Breast epithelium (tissue), 4 donors: ENCODE results near the gene LARP4. TPM values are rescaled to one million over a fixed set of nuclear protein-coding genes. Genes with fewer than 3 reads are reported as not detected.

Experiments
- DNase-seq, 2 donors: peaks; one replicate each; pipeline ENCODE4 v3.0.0-alpha.2; 2019; ENCODE audit warnings: low spot score in 2 of 2
- H3K27ac ChIP-seq, 2 donors: fragments of 200-600 bp; sonication (generic) in 1 of 2; one replicate each; pipeline ENCODE4 v1.5.1; 2016 to 2019; ENCODE audit warnings: mild to moderate bottlenecking in 1 of 2
- H3K27me3 ChIP-seq, 2 donors: fragments of 200-600 bp; sonication (generic) in 1 of 2; one replicate each; pipeline versions ENCODE4 v1.5.1 to v1.6.0; 2017 to 2019; ENCODE audit warnings: control low read depth in 1 of 2, mild to moderate bottlenecking in 1 of 2
- H3K36me3 ChIP-seq: fragments of 200-600 bp; one replicate; pipeline ENCODE4 v1.5.1; 2019
- H3K4me1 ChIP-seq, 2 donors: fragments of 200-600 bp; sonication (generic); one replicate each; pipeline ENCODE4 v1.5.1; 2016 to 2019; ENCODE audit warnings: control low read depth in 1 of 2
- H3K4me3 ChIP-seq, 3 donors: fragments of 200-600 bp; sonication (generic); 1 replicate in 2 of 3; 2 replicates in 1 of 3; pipeline ENCODE4 v1.5.1; 2016 to 2019; ENCODE audit warnings: mild to moderate bottlenecking in 3 of 3, moderate library complexity in 2 of 3
- H3K9me3 ChIP-seq, 2 donors: fragments of 200-600 bp; sonication (generic) in 1 of 2; one replicate each; pipeline ENCODE4 v1.5.1; 2016 to 2019; ENCODE audit warnings: control low read depth in 1 of 2
- CTCF ChIP-seq, 3 donors: fragments of 450-650 bp; IDR thresholded peaks; one replicate each; pipeline ENCODE4 v1.5.1; 2016 to 2017; ENCODE audit warnings: antibody characterized with exemption in 3 of 3, mild to moderate bottlenecking in 3 of 3, moderate library complexity in 3 of 3
- POLR2A ChIP-seq: fragments of 450-650 bp; IDR thresholded peaks from one replicate; pipeline ENCODE4 v1.6.1; 2016; ENCODE audit warnings: antibody characterized with exemption, mild to moderate bottlenecking, moderate library complexity
- POLR2AphosphoS5 ChIP-seq, 3 donors: sonication (generic); formaldehyde crosslinking; IDR thresholded peaks; one replicate each; pipeline ENCODE4 v1.6.1; 2017; ENCODE audit warnings: antibody characterized with exemption in 3 of 3
- intact Hi-C: fragments of 100-400 bp; cut with DNase I; formaldehyde crosslinking; loops from one replicate; pipeline ENCODE4 v1.15.1; 2023; ENCODE audit warnings: low total_unique reads
- total RNA-seq, 3 donors: library from RNA; depleted of rRNA; stranded (reverse); fragments of >200 nt; gene quantifications; one replicate each; pipeline ENCODE4 v1.1.0, GENCODE V29; 2016

LARP4 gene
- total RNA-seq, 3 donors from 2014 or later: 34.2 to 61.9 (median 56.3) TPM

GRCh38 chr12:50507930-50508329 lies 107.2 kb downstream of the LARP4 start:
- TF ChIP-seq POLR2A: no peak
- no peak for TF ChIP-seq CTCF (IDR thresholded peaks at IDR 0.05)
- no peak for TF ChIP-seq POLR2AphosphoS5 (IDR thresholded peaks at IDR 0.05)
- H3K4me3 ChIP-seq: no peak overlapping the region
- H3K4me1 ChIP-seq: peaks cover 0 to 7% of the 10 kb centered on the region in 2 donors
- no peaks in the 10 kb centered on the region for H3K27me3 ChIP-seq
- DNase-seq: no peak
- H3K27ac ChIP-seq: no peak overlapping the region
- intact Hi-C loops: loop anchor here (5.0 kb wide), 1 partner anchor 129 kb away; no protein-coding TSS in a partner anchor
- H3K9me3 ChIP-seq: no peaks in the 10 kb centered on the region
- H3K36me3 ChIP-seq: no peaks in the 10 kb centered on the region

GRCh38 chr12:50508414-50508813 lies 107.7 kb downstream of the LARP4 start:
- Histone ChIP-seq H3K27ac (no peak overlapping the region), H3K4me1 (peaks cover 0 to 7% of the 10 kb centered on the region in 2 donors), H3K4me3 (no peak overlapping the region), H3K9me3 (no peaks in the 10 kb centered on the region), H3K36me3 (no peaks in the 10 kb centered on the region), H3K27me3 (no peaks in the 10 kb centered on the region)
- DNase-seq: no peak
- intact Hi-C loops: loop anchor here (5.0 kb wide), 1 partner anchor 129 kb away; no protein-coding TSS in a partner anchor
- TF ChIP-seq POLR2A: no peak
- TF ChIP-seq CTCF (IDR thresholded peaks at IDR 0.05): no peak
- no peak for TF ChIP-seq POLR2AphosphoS5 (IDR thresholded peaks at IDR 0.05)

- Histone ChIP-seq H3K4me3 (no peak overlapping the region), H3K27me3 (no peaks in the 10 kb centered on the region), H3K4me1 (peaks cover 0 to 7% of the 10 kb centered on the region in 2 donors), H3K27ac (peak overlapping the region in 1 of 2 donors; percentile 11), H3K9me3 (no peaks in the 10 kb centered on the region), H3K36me3 (no peaks in the 10 kb centered on the region)
- TF ChIP-seq CTCF (IDR thresholded peaks at IDR 0.05) (no peak), POLR2AphosphoS5 (IDR thresholded peaks at IDR 0.05) (no peak), POLR2A (no peak)
- intact Hi-C loops: loop anchor here (5.0 kb wide), 1 partner anchor 128 kb away; no protein-coding TSS in a partner anchor
- DNase-seq: no peak
These were observed 108.4 kb downstream of the LARP4 start for GRCh38 chr12:50508970-50509663.

- Histone ChIP-seq H3K27me3 (no peaks in the 10 kb centered on the region), H3K36me3 (no peaks in the 10 kb centered on the region), H3K27ac (no peak overlapping the region), H3K9me3 (no peaks in the 10 kb centered on the region), H3K4me3 (no peak overlapping the region), H3K4me1 (no peaks in the 10 kb centered on the region)
- no peak for DNase-seq
- intact Hi-C loops: no loop called here
- TF ChIP-seq POLR2AphosphoS5 (IDR thresholded peaks at IDR 0.05): no peak
- no peak for TF ChIP-seq POLR2A
- no peak for TF ChIP-seq CTCF (IDR thresholded peaks at IDR 0.05)
These were observed 114.0 kb downstream of the LARP4 start for GRCh38 chr12:50514526-50515276.

GRCh38 chr12:50515587-50515986 lies 114.9 kb downstream of the LARP4 start:
- TF ChIP-seq POLR2AphosphoS5 (IDR thresholded peaks at IDR 0.05) (no peak), POLR2A (no peak), CTCF (IDR thresholded peaks at IDR 0.05) (no peak)
- Histone ChIP-seq H3K27ac (no peak overlapping the region), H3K27me3 (no peaks in the 10 kb centered on the region), H3K4me1 (no peaks in the 10 kb centered on the region), H3K4me3 (no peak overlapping the region), H3K9me3 (no peaks in the 10 kb centered on the region), H3K36me3 (no peaks in the 10 kb centered on the region)
- no peak for DNase-seq
- intact Hi-C loops: no loop called here
